Astrocyte (in vitro differentiated cells and primary cell): ENCODE results near the gene TFDP2.

Source experiments
- CTCF ChIP-seq: IDR thresholded peaks from 2 replicates; pipeline ENCODE4 v1.5.1; 2011; ENCODE audit warnings: low read depth, mild to moderate bottlenecking, inconsistent platforms, low read length, moderate library complexity; ENCODE audit not compliant: insufficient read depth
- EZH2 ChIP-seq: IDR thresholded peaks from 2 replicates; pipeline ENCODE4 v1.6.1; 2012; ENCODE audit warnings: mild to moderate bottlenecking, low read length, inconsistent platforms; ENCODE audit not compliant: insufficient read depth

- TF ChIP-seq CTCF (no peak), EZH2 (no peak)
Observed at GRCh38 chr3:142065932-142066331, 83.4 kb downstream of the TFDP2 start.
